Endothelial cell (in vitro differentiated cells): ENCODE measurements around the gene FOXD1. TPM values are rescaled to one million over a fixed set of nuclear protein-coding genes. Genes with fewer than 3 reads are reported as not detected.

Source experiments
- DNase-seq: peaks from one replicate; pipeline ENCODE4 v3.0.0; 2021; ENCODE audit warnings: low spot score
- H3K27ac Mint-ChIP-seq: one replicate; pipeline ENCODE4 v1.8.0; 2021; ENCODE audit warnings: mixed read lengths, inconsistent platforms; ENCODE audit not compliant: unreplicated experiment
- H3K27me3 Mint-ChIP-seq: one replicate; pipeline ENCODE4 v1.8.0; 2021; ENCODE audit warnings: mild to moderate bottlenecking, moderate library complexity, mixed read lengths, inconsistent platforms; ENCODE audit not compliant: unreplicated experiment
- H3K36me3 Mint-ChIP-seq: one replicate; pipeline ENCODE4 v1.8.0; 2021; ENCODE audit warnings: mild to moderate bottlenecking, low read depth, mixed read lengths, inconsistent platforms; ENCODE audit not compliant: unreplicated experiment
- H3K4me1 Mint-ChIP-seq: one replicate; pipeline ENCODE4 v1.8.0; 2021; ENCODE audit warnings: mild to moderate bottlenecking, mixed read lengths, inconsistent platforms; ENCODE audit not compliant: unreplicated experiment
- H3K4me3 Mint-ChIP-seq: one replicate; pipeline ENCODE4 v1.8.0; 2021; ENCODE audit warnings: mild to moderate bottlenecking, mixed read lengths, inconsistent platforms; ENCODE audit not compliant: unreplicated experiment
- H3K9me3 Mint-ChIP-seq: one replicate; pipeline ENCODE4 v1.8.0; 2021; ENCODE audit warnings: mixed read lengths, inconsistent platforms; ENCODE audit not compliant: unreplicated experiment
- CTCF ChIP-seq: fragments of 200-600 bp; sonication (generic); IDR thresholded peaks from one replicate; pipeline ENCODE4 v1.5.0; 2021; ENCODE audit warnings: antibody characterized with exemption; ENCODE audit not compliant: unreplicated experiment
- total RNA-seq: library from RNA; stranded (reverse); fragmentation: NEBNext Ultra II Directional; extraction: Animal tissue kit (Norgen Biotek cat#: 25700); gene quantifications from one replicate; pipeline ENCODE4 v1.2.1, GENCODE V29; 2021; ENCODE audit not compliant: unreplicated experiment

FOXD1 gene
- total RNA-seq, 1 donor from 2014 or later: 0.33 TPM

GRCh38 chr5:73405691-73406090 is 42.9 kb downstream of the FOXD1 start:
- Mint-ChIP-seq H3K27me3 (no peaks in the 10 kb centered on the region), H3K4me1 (peaks cover 3% of the 10 kb centered on the region), H3K9me3 (no peaks in the 10 kb centered on the region), H3K36me3 (no peaks in the 10 kb centered on the region), H3K27ac (no peak overlapping the region), H3K4me3 (no peak overlapping the region)
- no peak for TF ChIP-seq CTCF
- DNase-seq: no peak

- Mint-ChIP-seq H3K36me3 (no peaks in the 10 kb centered on the region), H3K4me1 (no peaks in the 10 kb centered on the region), H3K4me3 (no peak overlapping the region), H3K27ac (no peak overlapping the region), H3K9me3 (no peaks in the 10 kb centered on the region), H3K27me3 (no peaks in the 10 kb centered on the region)
- TF ChIP-seq CTCF: no peak
- DNase-seq: no peak
Observed at GRCh38 chr5:73399775-73400174, 48.8 kb downstream of the FOXD1 start.

Other genes with a start within 250 kb of the FOXD1 start
- gene BTF3, start 49.7 kb upstream of the FOXD1 start, total RNA-seq: 866 TPM
- gene ANKRA2, start 116.9 kb upstream of the FOXD1 start, total RNA-seq: 12.9 TPM
- 17.2 TPM for gene UTP15, start 117.0 kb upstream of the FOXD1 start, total RNA-seq
- gene ARHGEF28, start 177.4 kb upstream of the FOXD1 start, total RNA-seq: 1.5 TPM